Nephron progenitor cell (in vitro differentiated cells): ENCODE measurements around the gene ZNHIT3.

Experiments
- DNase-seq: peaks from one replicate; pipeline ENCODE4 v3.0.0; 2021
- H3K27ac Mint-ChIP-seq: 2 replicates; pipeline ENCODE4 v1.8.0; 2021; ENCODE audit warnings: mild to moderate bottlenecking, moderate library complexity, mixed read lengths
- H3K27me3 Mint-ChIP-seq: 2 replicates; pipeline ENCODE4 v1.8.0; 2021; ENCODE audit warnings: mild to moderate bottlenecking, low read depth, mixed read lengths; ENCODE audit not compliant: poor library complexity
- H3K36me3 Mint-ChIP-seq: 2 replicates; pipeline ENCODE4 v1.8.0; 2021; ENCODE audit warnings: low read depth, mixed read lengths
- H3K4me1 Mint-ChIP-seq: 2 replicates; pipeline ENCODE4 v1.8.0; 2021; ENCODE audit warnings: mixed read lengths
- H3K4me3 Mint-ChIP-seq: 2 replicates; pipeline ENCODE4 v1.8.0; 2021; ENCODE audit warnings: mild to moderate bottlenecking, moderate library complexity, mixed read lengths
- H3K9me3 Mint-ChIP-seq: 2 replicates; pipeline ENCODE4 v1.8.0; 2021; ENCODE audit warnings: mild to moderate bottlenecking, moderate library complexity, mixed read lengths
- TF ChIP-seq, protein P1 (sequence below): fragments of 200-600 bp; sonication (generic); IDR thresholded peaks from 2 replicates; pipeline ENCODE4 v1.5.0; 2021; ENCODE audit warnings: antibody characterized with exemption

ZNHIT3 gene

DNA sequence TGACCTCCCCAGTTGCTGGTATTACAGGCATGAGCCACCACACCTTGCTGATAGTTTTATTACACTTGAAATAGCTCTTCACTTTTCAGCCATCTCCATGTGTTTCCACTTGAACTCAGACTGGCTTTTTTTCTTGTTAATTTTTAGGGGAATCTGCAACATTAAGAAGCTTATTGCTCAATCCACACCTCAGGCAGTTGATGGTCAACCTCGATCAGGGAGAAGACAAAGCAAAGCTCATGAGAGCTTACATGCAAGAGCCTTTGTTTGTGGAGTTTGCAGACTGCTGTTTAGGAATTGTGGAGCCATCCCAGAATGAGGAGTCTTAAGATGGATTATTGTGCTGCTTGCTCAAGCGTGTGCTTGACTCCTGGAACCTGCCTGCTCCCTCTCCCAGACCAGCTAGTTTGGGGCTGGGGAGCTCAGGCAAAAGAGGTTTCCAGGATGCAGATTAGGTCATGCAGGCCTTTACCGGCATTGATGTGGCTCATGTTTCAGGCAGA is 8.6 kb downstream of the ZNHIT3 start:
- Mint-ChIP-seq H3K36me3 (peaks cover 67% of the 10 kb centered on the region), H3K4me3 (no peak overlapping the region)
- TF ChIP-seq, protein P1, sequence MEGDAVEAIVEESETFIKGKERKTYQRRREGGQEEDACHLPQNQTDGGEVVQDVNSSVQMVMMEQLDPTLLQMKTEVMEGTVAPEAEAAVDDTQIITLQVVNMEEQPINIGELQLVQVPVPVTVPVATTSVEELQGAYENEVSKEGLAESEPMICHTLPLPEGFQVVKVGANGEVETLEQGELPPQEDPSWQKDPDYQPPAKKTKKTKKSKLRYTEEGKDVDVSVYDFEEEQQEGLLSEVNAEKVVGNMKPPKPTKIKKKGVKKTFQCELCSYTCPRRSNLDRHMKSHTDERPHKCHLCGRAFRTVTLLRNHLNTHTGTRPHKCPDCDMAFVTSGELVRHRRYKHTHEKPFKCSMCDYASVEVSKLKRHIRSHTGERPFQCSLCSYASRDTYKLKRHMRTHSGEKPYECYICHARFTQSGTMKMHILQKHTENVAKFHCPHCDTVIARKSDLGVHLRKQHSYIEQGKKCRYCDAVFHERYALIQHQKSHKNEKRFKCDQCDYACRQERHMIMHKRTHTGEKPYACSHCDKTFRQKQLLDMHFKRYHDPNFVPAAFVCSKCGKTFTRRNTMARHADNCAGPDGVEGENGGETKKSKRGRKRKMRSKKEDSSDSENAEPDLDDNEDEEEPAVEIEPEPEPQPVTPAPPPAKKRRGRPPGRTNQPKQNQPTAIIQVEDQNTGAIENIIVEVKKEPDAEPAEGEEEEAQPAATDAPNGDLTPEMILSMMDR, result no peak

GRCh38 chr17:36496018-36496789 is 9.7 kb downstream of the ZNHIT3 start:
- H3K4me1 Mint-ChIP-seq, result peaks cover 7% of the 10 kb centered on the region
- H3K36me3 Mint-ChIP-seq, result peaks cover 56% of the 10 kb centered on the region
- peak overlapping the region; percentile 88 for H3K27ac Mint-ChIP-seq
- no peaks in the 10 kb centered on the region for H3K9me3 Mint-ChIP-seq
- no peaks in the 10 kb centered on the region for H3K27me3 Mint-ChIP-seq
- no peak overlapping the region for H3K4me3 Mint-ChIP-seq
- TF ChIP-seq, protein P1, result no peak
- DNase-seq, result no peak

More for the DNA sequence above, 8.6 kb downstream of the ZNHIT3 start:
- no peak for DNase-seq
- Mint-ChIP-seq H3K9me3 (peaks cover 3% of the 10 kb centered on the region), H3K27ac (peak overlapping the region; percentile 43), H3K4me1 (peaks cover 7% of the 10 kb centered on the region), H3K27me3 (no peaks in the 10 kb centered on the region)

GRCh38 chr17:36498155-36498554 is 11.7 kb downstream of the ZNHIT3 start:
- TF ChIP-seq, protein P1, result no peak
- H3K27ac Mint-ChIP-seq, result peak overlapping the region; percentile 25
- H3K27me3 Mint-ChIP-seq, result peaks cover under 1% of the 10 kb centered on the region
- H3K4me3 Mint-ChIP-seq, result no peak overlapping the region
- H3K36me3 Mint-ChIP-seq, result peaks cover 55% of the 10 kb centered on the region
- H3K4me1 Mint-ChIP-seq, result peaks cover 7% of the 10 kb centered on the region
- no peaks in the 10 kb centered on the region for H3K9me3 Mint-ChIP-seq
- no peak for DNase-seq

DNA sequence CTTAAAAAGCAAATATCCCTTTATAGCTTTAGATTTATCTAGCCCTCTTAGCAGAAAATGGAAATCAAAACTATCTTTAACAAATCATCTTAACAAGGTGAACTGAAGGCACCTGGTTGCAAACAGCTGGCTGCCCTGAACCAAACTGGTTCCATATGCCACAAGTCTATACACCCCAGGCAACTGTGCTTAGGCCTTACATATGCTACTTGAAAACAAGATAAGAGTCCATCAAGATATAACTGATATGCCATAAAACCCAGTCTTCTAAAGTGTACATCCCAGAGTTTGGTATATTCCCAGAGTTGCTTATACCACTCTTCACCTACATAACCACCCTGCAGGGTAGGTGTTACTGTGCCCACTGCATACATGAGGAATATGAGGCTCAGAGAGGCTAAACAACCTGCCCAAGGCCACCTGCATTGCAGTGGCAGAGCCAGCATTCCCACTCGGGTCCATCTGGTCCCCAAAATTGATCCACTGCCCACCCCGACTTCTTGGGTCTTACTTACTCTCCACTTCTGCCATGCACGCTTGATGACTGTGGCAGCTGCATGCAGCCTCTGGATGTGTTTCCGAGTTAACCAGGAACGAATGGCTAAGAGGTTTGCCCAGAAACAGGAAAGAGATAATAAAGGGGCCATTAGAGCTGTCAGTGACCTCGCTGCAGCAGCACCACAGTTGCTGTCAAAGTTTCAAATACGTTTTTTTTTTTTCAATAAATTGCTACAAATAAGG is 12.2 kb downstream of the ZNHIT3 start:
- H3K4me3 Mint-ChIP-seq, result no peak overlapping the region
- H3K9me3 Mint-ChIP-seq, result no peaks in the 10 kb centered on the region
- DNase-seq, result no peak
- peaks cover 12% of the 10 kb centered on the region for H3K4me1 Mint-ChIP-seq
- TF ChIP-seq, protein P1, result no peak
- peak overlapping the region; percentile 69 for H3K27ac Mint-ChIP-seq
- H3K27me3 Mint-ChIP-seq, result peaks cover 5% of the 10 kb centered on the region
- H3K36me3 Mint-ChIP-seq, result peaks cover 61% of the 10 kb centered on the region

DNA sequence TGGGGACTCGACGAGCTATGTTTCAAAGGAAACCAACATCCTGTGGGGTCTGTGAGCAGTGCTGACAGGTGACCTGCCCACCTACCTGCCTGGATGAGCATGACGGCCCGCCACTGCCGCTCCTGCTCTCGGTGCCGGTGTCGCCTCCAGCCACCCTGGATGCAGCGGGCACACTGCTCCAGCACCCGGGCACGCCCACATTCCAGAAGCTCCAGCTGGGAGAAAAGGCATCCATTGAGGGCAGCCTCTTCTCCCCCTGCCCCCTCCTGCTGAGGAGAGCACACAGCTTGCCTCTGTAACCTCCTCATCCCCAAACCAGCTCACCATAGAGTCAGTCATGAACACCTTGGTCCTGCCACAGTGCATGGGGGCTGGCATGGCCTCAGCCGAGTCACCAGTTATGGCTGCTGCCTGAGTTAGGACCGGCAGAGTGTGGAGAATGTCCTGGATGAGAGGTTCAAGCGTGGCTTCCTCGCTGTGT is 14.3 kb downstream of the ZNHIT3 start:
- DNase-seq, result no peak
- no peaks in the 10 kb centered on the region for H3K9me3 Mint-ChIP-seq
- TF ChIP-seq, protein P1, result no peak
- peaks cover 54% of the 10 kb centered on the region for H3K36me3 Mint-ChIP-seq
- peaks cover 5% of the 10 kb centered on the region for H3K27me3 Mint-ChIP-seq
- H3K4me3 Mint-ChIP-seq, result no peak overlapping the region
- H3K27ac Mint-ChIP-seq, result no peak overlapping the region
- peaks cover 6% of the 10 kb centered on the region for H3K4me1 Mint-ChIP-seq
